ENCODE data around the gene CLCA2. TPM values are rescaled to one million over a fixed set of nuclear protein-coding genes. Genes with fewer than 3 reads are reported as not detected.
A peak's percentile ranks its signal among the peaks of the same experiment; 100 is the strongest.

CLCA2 gene
- total and polyA plus RNA-seq, 2 experiments from 2014 or later = not detected

DNA sequence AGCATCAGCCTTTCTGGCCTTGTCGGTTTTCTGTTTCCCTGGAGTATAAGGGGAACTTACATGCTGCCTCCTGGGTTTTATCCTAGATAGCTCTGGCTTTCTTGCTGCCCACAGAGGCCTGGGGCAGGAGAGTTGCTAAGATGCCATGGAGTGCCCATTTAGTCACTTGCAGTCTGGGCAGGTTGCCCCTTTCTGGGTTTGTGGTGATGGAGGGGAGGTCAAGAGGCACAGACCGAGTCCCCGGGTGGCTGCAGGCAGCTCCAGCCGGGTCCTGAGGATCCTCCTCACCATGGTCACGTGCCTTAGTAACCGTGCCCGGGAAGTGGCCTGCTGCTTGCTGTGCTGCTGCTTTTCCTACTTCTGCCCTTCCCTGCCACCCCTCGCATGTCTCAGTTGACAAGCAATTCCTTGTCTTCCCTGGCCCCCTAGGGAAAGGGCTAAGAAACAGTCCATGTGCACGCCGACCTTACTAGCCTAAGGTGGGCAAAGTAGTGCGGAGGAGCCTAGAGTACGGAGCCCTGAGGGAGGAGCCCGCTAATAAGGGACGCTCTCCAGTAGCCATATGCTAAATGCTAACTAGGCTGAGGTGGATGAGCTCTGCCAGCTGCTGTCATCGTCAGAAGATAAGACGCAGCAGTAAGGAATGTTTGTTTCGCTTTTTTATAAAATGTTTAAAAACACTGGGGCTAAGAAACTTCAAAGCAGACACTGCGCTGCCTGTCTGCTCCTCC is 79.6 kb downstream of the CLCA2 start:
- Mint-ChIP-seq H3K27ac (peak overlapping the region; percentile 98), H3K4me3 (peak overlapping the region; percentile 78; the same call in 2 of the 3 replicates), H3K4me1 (peaks cover 36% of the 10 kb centered on the region), H3K9me3 (peaks cover 8% of the 10 kb centered on the region), H3K36me3 (ENCODE audit: low read depth) (no peaks in the 10 kb centered on the region; the same call in 2 of the 3 replicates), H3K27me3 (ENCODE audit: insufficient read depth, low read depth, poor library complexity) (peaks cover 2% of the 10 kb centered on the region)
- Histone ChIP-seq H4K20me1 (replicated peaks; ENCODE audit: insufficient read depth) (no peaks in the 10 kb centered on the region), H3K4me1 (ENCODE audit: insufficient read depth) (peaks cover 13% of the 10 kb centered on the region; the same call in 1 of the 2 replicates), H3K4me3 (peak overlapping the region; percentile 51), H3K27me3 (ENCODE audit: insufficient read depth) (no peaks in the 10 kb centered on the region), H3K27ac (ENCODE audit: low read depth) (peak overlapping the region; percentile 99), H3F3A (replicated peaks; ENCODE audit: low read depth) (peaks cover 4% of the 10 kb centered on the region; the same call in 1 of the 2 replicates), H3K79me2 (replicated peaks; ENCODE audit: insufficient read depth) (no peaks in the 10 kb centered on the region), H3K36me3 (ENCODE audit: insufficient read depth) (no peaks in the 10 kb centered on the region), H3K9me2 (ENCODE audit: insufficient read depth) (no peaks in the 10 kb centered on the region), H2AFZ (peak overlapping the region; percentile 39), H3K4me2 (peak overlapping the region; percentile 74)
- DNase-seq (ENCODE audit: low spot score) (peak; percentile 34), ATAC-seq (peak; percentile 39)
- TF ChIP-seq CREB1 (CRISPR knock-in tag; IDR thresholded peaks at IDR 0.05; ENCODE audit: low read depth) (no peak), ZNF114 (CRISPR knock-in tag; IDR thresholded peaks at IDR 0.05) (no peak), NANOG (IDR thresholded peaks at IDR 0.05; ENCODE audit: borderline replicate concordance) (no peak), STAT1 (IDR thresholded peaks at IDR 0.05; ENCODE audit: unreplicated experiment) (no peak), EZH2phosphoT487 (IDR thresholded peaks at IDR 0.05; ENCODE audit: unreplicated experiment) (no peak), ZNF331 (CRISPR knock-in tag; IDR thresholded peaks at IDR 0.05; ENCODE audit: low read depth) (no peak), POLR2AphosphoS5 (IDR thresholded peaks at IDR 0.05; ENCODE audit: low read depth) (no peak), JUNB (IDR thresholded peaks at IDR 0.05; ENCODE audit: unreplicated experiment) (no peak), EZH2 (IDR thresholded peaks at IDR 0.05; ENCODE audit: low read depth, unreplicated experiment) (no peak)
- TF ChIP-seq, protein P1, sequence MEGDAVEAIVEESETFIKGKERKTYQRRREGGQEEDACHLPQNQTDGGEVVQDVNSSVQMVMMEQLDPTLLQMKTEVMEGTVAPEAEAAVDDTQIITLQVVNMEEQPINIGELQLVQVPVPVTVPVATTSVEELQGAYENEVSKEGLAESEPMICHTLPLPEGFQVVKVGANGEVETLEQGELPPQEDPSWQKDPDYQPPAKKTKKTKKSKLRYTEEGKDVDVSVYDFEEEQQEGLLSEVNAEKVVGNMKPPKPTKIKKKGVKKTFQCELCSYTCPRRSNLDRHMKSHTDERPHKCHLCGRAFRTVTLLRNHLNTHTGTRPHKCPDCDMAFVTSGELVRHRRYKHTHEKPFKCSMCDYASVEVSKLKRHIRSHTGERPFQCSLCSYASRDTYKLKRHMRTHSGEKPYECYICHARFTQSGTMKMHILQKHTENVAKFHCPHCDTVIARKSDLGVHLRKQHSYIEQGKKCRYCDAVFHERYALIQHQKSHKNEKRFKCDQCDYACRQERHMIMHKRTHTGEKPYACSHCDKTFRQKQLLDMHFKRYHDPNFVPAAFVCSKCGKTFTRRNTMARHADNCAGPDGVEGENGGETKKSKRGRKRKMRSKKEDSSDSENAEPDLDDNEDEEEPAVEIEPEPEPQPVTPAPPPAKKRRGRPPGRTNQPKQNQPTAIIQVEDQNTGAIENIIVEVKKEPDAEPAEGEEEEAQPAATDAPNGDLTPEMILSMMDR (conservative IDR thresholded peaks at IDR 0.05; ENCODE audit: low read depth in 2 of 2) = no peak
- TF ChIP-seq, protein P2, sequence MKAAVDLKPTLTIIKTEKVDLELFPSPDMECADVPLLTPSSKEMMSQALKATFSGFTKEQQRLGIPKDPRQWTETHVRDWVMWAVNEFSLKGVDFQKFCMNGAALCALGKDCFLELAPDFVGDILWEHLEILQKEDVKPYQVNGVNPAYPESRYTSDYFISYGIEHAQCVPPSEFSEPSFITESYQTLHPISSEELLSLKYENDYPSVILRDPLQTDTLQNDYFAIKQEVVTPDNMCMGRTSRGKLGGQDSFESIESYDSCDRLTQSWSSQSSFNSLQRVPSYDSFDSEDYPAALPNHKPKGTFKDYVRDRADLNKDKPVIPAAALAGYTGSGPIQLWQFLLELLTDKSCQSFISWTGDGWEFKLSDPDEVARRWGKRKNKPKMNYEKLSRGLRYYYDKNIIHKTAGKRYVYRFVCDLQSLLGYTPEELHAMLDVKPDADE (IDR thresholded peaks at IDR 0.05) = no peak
- TF ChIP-seq, protein P3, sequence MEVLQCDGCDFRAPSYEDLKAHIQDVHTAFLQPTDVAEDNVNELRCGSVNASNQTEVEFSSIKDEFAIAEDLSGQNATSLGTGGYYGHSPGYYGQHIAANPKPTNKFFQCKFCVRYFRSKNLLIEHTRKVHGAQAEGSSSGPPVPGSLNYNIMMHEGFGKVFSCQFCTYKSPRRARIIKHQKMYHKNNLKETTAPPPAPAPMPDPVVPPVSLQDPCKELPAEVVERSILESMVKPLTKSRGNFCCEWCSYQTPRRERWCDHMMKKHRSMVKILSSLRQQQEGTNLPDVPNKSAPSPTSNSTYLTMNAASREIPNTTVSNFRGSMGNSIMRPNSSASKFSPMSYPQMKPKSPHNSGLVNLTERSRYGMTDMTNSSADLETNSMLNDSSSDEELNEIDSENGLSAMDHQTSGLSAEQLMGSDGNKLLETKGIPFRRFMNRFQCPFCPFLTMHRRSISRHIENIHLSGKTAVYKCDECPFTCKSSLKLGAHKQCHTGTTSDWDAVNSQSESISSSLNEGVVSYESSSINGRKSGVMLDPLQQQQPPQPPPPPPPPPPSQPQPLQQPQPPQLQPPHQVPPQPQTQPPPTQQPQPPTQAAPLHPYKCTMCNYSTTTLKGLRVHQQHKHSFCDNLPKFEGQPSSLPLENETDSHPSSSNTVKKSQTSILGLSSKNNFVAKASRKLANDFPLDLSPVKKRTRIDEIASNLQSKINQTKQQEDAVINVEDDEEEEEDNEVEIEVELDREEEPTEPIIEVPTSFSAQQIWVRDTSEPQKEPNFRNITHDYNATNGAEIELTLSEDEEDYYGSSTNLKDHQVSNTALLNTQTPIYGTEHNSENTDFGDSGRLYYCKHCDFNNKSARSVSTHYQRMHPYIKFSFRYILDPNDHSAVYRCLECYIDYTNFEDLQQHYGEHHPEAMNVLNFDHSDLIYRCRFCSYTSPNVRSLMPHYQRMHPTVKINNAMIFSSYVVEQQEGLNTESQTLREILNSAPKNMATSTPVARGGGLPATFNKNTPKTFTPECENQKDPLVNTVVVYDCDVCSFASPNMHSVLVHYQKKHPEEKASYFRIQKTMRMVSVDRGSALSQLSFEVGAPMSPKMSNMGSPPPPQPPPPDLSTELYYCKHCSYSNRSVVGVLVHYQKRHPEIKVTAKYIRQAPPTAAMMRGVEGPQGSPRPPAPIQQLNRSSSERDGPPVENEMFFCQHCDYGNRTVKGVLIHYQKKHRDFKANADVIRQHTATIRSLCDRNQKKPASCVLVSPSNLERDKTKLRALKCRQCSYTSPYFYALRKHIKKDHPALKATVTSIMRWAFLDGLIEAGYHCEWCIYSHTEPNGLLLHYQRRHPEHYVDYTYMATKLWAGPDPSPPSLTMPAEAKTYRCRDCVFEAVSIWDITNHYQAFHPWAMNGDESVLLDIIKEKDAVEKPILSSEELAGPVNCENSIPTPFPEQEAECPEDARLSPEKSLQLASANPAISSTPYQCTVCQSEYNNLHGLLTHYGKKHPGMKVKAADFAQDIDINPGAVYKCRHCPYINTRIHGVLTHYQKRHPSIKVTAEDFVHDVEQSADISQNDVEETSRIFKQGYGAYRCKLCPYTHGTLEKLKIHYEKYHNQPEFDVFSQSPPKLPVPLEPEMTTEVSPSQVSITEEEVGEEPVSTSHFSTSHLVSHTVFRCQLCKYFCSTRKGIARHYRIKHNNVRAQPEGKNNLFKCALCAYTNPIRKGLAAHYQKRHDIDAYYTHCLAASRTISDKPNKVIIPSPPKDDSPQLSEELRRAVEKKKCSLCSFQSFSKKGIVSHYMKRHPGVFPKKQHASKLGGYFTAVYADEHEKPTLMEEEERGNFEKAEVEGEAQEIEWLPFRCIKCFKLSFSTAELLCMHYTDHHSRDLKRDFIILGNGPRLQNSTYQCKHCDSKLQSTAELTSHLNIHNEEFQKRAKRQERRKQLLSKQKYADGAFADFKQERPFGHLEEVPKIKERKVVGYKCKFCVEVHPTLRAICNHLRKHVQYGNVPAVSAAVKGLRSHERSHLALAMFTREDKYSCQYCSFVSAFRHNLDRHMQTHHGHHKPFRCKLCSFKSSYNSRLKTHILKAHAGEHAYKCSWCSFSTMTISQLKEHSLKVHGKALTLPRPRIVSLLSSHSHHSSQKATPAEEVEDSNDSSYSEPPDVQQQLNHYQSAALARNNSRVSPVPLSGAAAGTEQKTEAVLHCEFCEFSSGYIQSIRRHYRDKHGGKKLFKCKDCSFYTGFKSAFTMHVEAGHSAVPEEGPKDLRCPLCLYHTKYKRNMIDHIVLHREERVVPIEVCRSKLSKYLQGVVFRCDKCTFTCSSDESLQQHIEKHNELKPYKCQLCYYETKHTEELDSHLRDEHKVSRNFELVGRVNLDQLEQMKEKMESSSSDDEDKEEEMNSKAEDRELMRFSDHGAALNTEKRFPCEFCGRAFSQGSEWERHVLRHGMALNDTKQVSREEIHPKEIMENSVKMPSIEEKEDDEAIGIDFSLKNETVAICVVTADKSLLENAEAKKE (CRISPR knock-in tag; IDR thresholded peaks at IDR 0.05) = no peak
- TF ChIP-seq, protein P4, sequence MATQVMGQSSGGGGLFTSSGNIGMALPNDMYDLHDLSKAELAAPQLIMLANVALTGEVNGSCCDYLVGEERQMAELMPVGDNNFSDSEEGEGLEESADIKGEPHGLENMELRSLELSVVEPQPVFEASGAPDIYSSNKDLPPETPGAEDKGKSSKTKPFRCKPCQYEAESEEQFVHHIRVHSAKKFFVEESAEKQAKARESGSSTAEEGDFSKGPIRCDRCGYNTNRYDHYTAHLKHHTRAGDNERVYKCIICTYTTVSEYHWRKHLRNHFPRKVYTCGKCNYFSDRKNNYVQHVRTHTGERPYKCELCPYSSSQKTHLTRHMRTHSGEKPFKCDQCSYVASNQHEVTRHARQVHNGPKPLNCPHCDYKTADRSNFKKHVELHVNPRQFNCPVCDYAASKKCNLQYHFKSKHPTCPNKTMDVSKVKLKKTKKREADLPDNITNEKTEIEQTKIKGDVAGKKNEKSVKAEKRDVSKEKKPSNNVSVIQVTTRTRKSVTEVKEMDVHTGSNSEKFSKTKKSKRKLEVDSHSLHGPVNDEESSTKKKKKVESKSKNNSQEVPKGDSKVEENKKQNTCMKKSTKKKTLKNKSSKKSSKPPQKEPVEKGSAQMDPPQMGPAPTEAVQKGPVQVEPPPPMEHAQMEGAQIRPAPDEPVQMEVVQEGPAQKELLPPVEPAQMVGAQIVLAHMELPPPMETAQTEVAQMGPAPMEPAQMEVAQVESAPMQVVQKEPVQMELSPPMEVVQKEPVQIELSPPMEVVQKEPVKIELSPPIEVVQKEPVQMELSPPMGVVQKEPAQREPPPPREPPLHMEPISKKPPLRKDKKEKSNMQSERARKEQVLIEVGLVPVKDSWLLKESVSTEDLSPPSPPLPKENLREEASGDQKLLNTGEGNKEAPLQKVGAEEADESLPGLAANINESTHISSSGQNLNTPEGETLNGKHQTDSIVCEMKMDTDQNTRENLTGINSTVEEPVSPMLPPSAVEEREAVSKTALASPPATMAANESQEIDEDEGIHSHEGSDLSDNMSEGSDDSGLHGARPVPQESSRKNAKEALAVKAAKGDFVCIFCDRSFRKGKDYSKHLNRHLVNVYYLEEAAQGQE (IDR thresholded peaks at IDR 0.05; ENCODE audit: unreplicated experiment) = no peak

All from GM23338 (cell line).